Omental fat pad (tissue), 4 donors: ENCODE data around the gene PIK3R1. TPM values are rescaled to one million over a fixed set of nuclear protein-coding genes. Genes with fewer than 3 reads are reported as not detected.

Experiments
- ATAC-seq: fragments of 150-250 bp; one replicate; pipeline ENCODE4 v1.9.1; 2016; ENCODE audit warnings: mild to moderate bottlenecking, moderate library complexity; ENCODE audit not compliant: low FRiP score
- DNase-seq: peaks from one replicate; pipeline ENCODE4 v3.0.0-alpha.2; 2019; ENCODE audit warnings: low spot score
- CTCF ChIP-seq, 3 donors: fragments of 450-650 bp; IDR thresholded peaks; one replicate each; pipeline ENCODE4 v1.5.1; 2016 to 2017; ENCODE audit warnings: antibody characterized with exemption in 3 of 3, mild to moderate bottlenecking in 3 of 3, moderate library complexity in 2 of 3
- total RNA-seq, 4 donors: library from RNA; depleted of rRNA; stranded (reverse); fragments of >200 nt; gene quantifications; one replicate each; pipeline ENCODE4 v1.1.0, GENCODE V29; 2016

Gene PIK3R1
- total RNA-seq, 4 donors from 2014 or later = 90.5 to 188 (median 148) TPM

DNA sequence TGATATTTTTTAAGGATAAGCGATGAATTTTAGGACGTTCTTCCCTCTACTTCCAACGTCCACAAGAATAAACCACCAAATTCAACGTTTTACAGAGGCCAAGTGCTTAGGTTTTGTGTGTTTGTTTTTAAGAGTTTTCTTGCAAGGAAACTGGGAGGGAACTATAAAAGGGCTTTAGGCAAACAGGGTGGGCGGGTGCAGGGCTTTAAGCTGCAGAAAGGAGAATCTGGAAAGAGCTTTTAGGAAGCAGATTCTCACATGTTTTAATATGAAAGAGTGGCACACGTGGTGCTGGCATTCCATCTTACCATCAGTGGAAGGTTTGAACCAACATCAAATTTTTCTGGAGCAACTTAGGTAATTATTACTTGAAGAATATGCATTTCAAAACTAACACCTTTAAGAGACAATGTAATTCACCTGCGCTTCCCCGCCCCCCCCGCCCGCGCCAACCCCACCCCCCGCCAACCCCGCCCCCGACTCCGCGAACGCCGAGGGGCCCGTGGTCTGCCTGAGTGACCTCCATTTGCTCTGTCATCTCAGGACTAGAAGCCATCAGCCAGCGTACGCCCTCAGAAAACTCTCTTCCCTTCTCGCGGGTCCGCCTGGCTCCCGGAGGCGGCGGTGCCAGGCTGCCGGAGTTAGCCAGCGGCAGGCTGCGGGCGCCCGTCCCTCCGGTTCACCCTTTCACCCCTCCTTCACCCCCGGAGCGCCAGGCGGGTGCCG is 911 bp upstream of the PIK3R1 start:
- no peak for TF ChIP-seq CTCF (IDR thresholded peaks at IDR 0.05)
- DNase-seq (no peak), ATAC-seq (no peak)

GRCh38 chr5:68215898-68216244 is 315 bp downstream of the PIK3R1 start:
- DNase-seq (no peak), ATAC-seq (peak; percentile 26)
- no peak for TF ChIP-seq CTCF (IDR thresholded peaks at IDR 0.05)

DNA sequence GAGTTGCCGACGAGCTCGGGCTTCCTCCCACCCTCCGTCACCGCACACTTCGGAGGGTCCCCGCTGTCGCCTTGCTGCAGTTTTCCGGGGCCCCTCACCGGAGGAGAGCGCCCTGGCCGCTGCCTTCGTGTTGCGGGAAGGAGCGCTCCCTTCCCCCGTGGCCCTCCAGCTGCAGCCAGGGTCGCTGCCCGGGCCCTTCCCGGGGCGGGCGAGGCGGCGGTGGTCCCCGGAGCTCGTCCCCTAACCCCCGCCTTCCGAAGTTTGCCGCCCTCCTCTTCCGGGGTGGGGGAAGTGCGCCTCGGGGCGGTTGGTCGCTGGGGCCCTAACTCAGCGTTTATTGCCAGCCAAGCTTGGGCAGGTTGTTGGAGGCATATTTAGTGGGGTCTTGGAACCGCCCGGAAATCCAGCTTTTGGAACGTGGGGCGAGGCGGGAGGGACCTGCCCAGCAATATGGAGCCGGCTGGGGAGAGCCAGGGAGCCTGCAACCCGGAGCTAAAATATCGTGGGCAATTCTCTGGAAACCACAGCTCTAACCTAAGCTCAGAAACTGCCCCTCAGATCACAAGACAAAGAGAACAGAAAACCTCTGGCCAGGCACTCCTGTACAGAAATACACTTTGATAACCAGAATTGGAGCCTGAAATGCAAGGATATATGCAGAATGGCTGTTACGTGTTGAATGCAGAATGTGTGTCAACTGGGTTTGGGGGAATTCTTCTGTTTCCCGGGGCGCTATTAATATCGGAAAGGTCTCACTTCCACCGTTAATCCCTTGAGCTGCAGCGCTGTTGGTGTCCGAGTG is 890 bp downstream of the PIK3R1 start:
- DNase-seq (no peak), ATAC-seq (no peak)
- no peak for TF ChIP-seq CTCF (IDR thresholded peaks at IDR 0.05)

GRCh38 chr5:68217047-68217355 is 1.4 kb downstream of the PIK3R1 start:
- no peak for TF ChIP-seq CTCF (IDR thresholded peaks at IDR 0.05)
- no peak for DNase-seq
- no peak for ATAC-seq

DNA sequence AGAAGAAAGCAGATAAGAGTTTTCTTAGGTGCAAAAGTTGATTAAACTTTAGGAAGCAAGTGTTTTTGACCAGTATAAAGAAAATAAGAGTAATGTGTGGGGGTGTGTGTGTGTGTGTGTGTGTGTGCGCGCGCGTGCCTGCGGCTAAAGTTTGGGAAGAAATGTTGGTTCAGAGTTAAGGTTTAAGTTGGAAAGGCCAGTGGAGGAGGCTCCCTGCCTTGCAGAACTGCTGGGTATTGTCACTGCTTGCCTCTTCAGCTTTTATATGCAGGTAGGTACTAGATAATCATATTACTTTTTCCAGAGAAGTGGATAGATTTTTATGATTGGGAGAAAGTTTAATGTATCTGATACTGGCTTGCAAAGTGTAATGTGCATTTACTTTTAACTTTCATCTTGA is 2.0 kb downstream of the PIK3R1 start:
- DNase-seq = no peak
- no peak for TF ChIP-seq CTCF (IDR thresholded peaks at IDR 0.05)
- ATAC-seq = no peak

DNA sequence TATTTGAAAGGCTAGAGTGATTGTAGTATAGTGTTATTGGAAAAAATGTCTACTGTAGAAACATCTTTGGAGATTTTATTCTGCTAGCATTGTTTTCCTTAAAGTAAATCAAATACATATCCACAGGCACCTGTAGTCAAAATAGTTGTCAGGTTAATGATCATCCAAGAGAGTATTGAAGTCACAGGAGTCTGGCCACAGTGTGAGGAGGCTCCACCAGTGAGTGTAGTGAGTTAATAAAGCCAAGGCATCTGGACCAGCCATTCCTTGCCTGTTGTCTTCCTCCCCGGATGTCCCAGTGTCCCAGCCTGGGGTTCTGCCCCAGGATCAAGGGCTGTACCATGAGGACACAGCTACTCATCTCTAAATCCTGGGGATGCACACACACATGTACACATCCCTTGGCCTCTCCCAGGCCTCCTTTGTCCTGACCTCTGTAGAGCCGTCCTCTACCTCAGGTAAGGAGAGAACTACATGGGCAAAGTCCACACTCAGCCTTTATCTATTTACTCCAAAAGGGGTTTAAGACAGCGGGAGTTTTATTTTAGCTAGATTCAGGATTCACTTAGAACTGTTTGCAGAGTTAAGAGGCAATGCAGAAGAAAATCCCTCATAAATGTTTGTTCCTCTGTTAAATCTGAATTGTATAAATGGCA is 3.7 kb downstream of the PIK3R1 start:
- no peak for DNase-seq
- ATAC-seq = no peak
- no peak for TF ChIP-seq CTCF (IDR thresholded peaks at IDR 0.05)
